Neural progenitor cell (in vitro differentiated cells): ENCODE data around the gene ASXL1. TPM values are rescaled to one million over a fixed set of nuclear protein-coding genes. Genes with fewer than 3 reads are reported as not detected.

Experiments used
- DNase-seq: peaks from one replicate; pipeline ENCODE4 v3.0.0-alpha.2; 2016; ENCODE audit warnings: low spot score
- H2AFZ ChIP-seq: fragments of 200-600 bp; sonication (generic); replicated peaks from 2 replicates; pipeline ENCODE4 v1.6.1; 2016; ENCODE audit warnings: antibody characterized with exemption
- H3F3A ChIP-seq: fragments of 200-600 bp; sonication (generic); 2 replicates; pipeline ENCODE4 v1.6.1; 2016; ENCODE audit warnings: antibody characterized with exemption, low read depth
- H3K27ac ChIP-seq: fragments of 200-600 bp; sonication (generic); 2 replicates; pipeline ENCODE4 v1.5.1; 2016; ENCODE audit warnings: mild to moderate bottlenecking
- H3K27me3 ChIP-seq: fragments of 200-600 bp; sonication (generic); 2 replicates; pipeline ENCODE4 v1.6.1; 2016; ENCODE audit warnings: mild to moderate bottlenecking, moderate library complexity
- H3K36me3 ChIP-seq: fragments of 200-600 bp; sonication (generic); 2 replicates; pipeline ENCODE4 v1.5.1; 2016
- H3K4me1 ChIP-seq: fragments of 200-600 bp; sonication (generic); 2 replicates; pipeline ENCODE4 v1.6.1; 2016; ENCODE audit warnings: mixed run types
- H3K4me2 ChIP-seq: fragments of 200-600 bp; sonication (generic); 2 replicates; pipeline ENCODE4 v1.6.1; 2016
- H3K4me3 ChIP-seq: fragments of 200-600 bp; sonication (generic); 2 replicates; pipeline ENCODE4 v1.5.1; 2016
- H3K79me2 ChIP-seq: fragments of 200-600 bp; sonication (generic); 2 replicates; pipeline ENCODE4 v1.6.1; 2016; ENCODE audit warnings: low read depth
- H3K9ac ChIP-seq: fragments of 200-600 bp; sonication (generic); 2 replicates; pipeline ENCODE4 v1.6.1; 2016
- H3K9me3 ChIP-seq: fragments of 200-600 bp; sonication (generic); 2 replicates; pipeline ENCODE4 v1.5.1; 2016; ENCODE audit warnings: low read depth
- H4K20me1 ChIP-seq: fragments of 200-600 bp; sonication (generic); 2 replicates; pipeline ENCODE4 v1.6.1; 2016; ENCODE audit warnings: low read depth
- H3K27ac Mint-ChIP-seq: 3 replicates; pipeline ENCODE4 v1.8.0; 2021; ENCODE audit warnings: mixed read lengths
- H3K27me3 Mint-ChIP-seq: 2 replicates; pipeline ENCODE4 v1.8.0; 2022; ENCODE audit warnings: low read depth, mild to moderate bottlenecking, inconsistent platforms, moderate library complexity, mixed read lengths; ENCODE audit not compliant: insufficient read depth
- H3K36me3 Mint-ChIP-seq: 3 replicates; pipeline ENCODE4 v1.8.0; 2021; ENCODE audit warnings: mixed read lengths
- H3K4me1 Mint-ChIP-seq: 3 replicates; pipeline ENCODE4 v1.8.0; 2021; ENCODE audit warnings: mixed read lengths
- H3K4me3 Mint-ChIP-seq: 3 replicates; pipeline ENCODE4 v1.8.0; 2021; ENCODE audit warnings: mild to moderate bottlenecking, moderate library complexity, mixed read lengths
- H3K9me3 Mint-ChIP-seq: 3 replicates; pipeline ENCODE4 v1.8.0; 2020; ENCODE audit warnings: mixed read lengths
- CTCF ChIP-seq: fragments of 200-600 bp; sonication (generic); IDR thresholded peaks from 2 replicates; pipeline ENCODE4 v1.5.1; 2017; ENCODE audit warnings: antibody characterized with exemption, mild to moderate bottlenecking
- EZH2 ChIP-seq: fragments of 200-600 bp; sonication (generic); IDR thresholded peaks from 2 replicates; pipeline ENCODE4 v1.6.1; 2017; ENCODE audit warnings: antibody characterized with exemption, mild to moderate bottlenecking, moderate library complexity
- EZH2phosphoT487 ChIP-seq: fragments of 200-600 bp; sonication (generic); IDR thresholded peaks from 2 replicates; pipeline ENCODE4 v1.6.1; 2017; ENCODE audit warnings: antibody characterized with exemption
- total RNA-seq: library from RNA; depleted of rRNA; stranded (reverse); fragments of >200 nt; gene quantifications from 2 replicates; pipeline ENCODE4 v1.2.3, GENCODE V29; 2015; ENCODE audit warnings: low replicate concordance

ASXL1 gene
- total RNA-seq, 1 donor from 2014 or later = 48.2 TPM

GRCh38 chr20:32418376-32418775 lies 60.2 kb downstream of the ASXL1 start:
- Histone ChIP-seq H3K27me3 (no peaks in the 10 kb centered on the region), H3K9ac (no peak overlapping the region), H3F3A (peaks cover 7% of the 10 kb centered on the region), H3K4me2 (no peak overlapping the region), H3K27ac (no peak overlapping the region), H3K9me3 (no peaks in the 10 kb centered on the region), H4K20me1 (peaks cover 24% of the 10 kb centered on the region), H3K4me1 (no peaks in the 10 kb centered on the region), H3K36me3 (no peaks in the 10 kb centered on the region), H3K4me3 (no peak overlapping the region), H2AFZ (no peak overlapping the region), H3K79me2 (peaks cover 47% of the 10 kb centered on the region)
- peaks cover 14% of the 10 kb centered on the region for H3K36me3 Mint-ChIP-seq
- no peak overlapping the region for H3K4me3 Mint-ChIP-seq
- no peaks in the 10 kb centered on the region for H3K9me3 Mint-ChIP-seq
- no peak overlapping the region for H3K27ac Mint-ChIP-seq
- TF ChIP-seq EZH2phosphoT487 = no peak
- no peak for TF ChIP-seq CTCF
- TF ChIP-seq EZH2 = no peak
- no peak for DNase-seq
- peaks cover 9% of the 10 kb centered on the region for H3K4me1 Mint-ChIP-seq
- no peaks in the 10 kb centered on the region for H3K27me3 Mint-ChIP-seq

GRCh38 chr20:32421290-32421689 lies 63.2 kb downstream of the ASXL1 start:
- Histone ChIP-seq H3K4me2 (no peak overlapping the region), H3K9ac (no peak overlapping the region), H3K36me3 (no peaks in the 10 kb centered on the region), H3K79me2 (peaks cover 47% of the 10 kb centered on the region), H4K20me1 (peaks cover 4% of the 10 kb centered on the region), H3F3A (no peaks in the 10 kb centered on the region), H2AFZ (no peak overlapping the region), H3K9me3 (no peaks in the 10 kb centered on the region), H3K4me1 (no peaks in the 10 kb centered on the region), H3K27ac (no peak overlapping the region), H3K4me3 (no peak overlapping the region), H3K27me3 (no peaks in the 10 kb centered on the region)
- Mint-ChIP-seq H3K27ac (no peak overlapping the region), H3K36me3 (peaks cover 23% of the 10 kb centered on the region), H3K9me3 (no peaks in the 10 kb centered on the region), H3K4me3 (no peak overlapping the region), H3K4me1 (peaks cover 3% of the 10 kb centered on the region), H3K27me3 (no peaks in the 10 kb centered on the region)
- no peak for DNase-seq
- no peak for TF ChIP-seq EZH2
- TF ChIP-seq CTCF = no peak
- no peak for TF ChIP-seq EZH2phosphoT487

- Histone ChIP-seq H3K27ac (no peak overlapping the region), H3K36me3 (no peaks in the 10 kb centered on the region), H3K4me3 (no peak overlapping the region), H3K27me3 (no peaks in the 10 kb centered on the region), H2AFZ (no peak overlapping the region), H4K20me1 (peaks cover 13% of the 10 kb centered on the region), H3K79me2 (peaks cover 25% of the 10 kb centered on the region), H3K9ac (no peak overlapping the region), H3K9me3 (no peaks in the 10 kb centered on the region), H3K4me1 (no peaks in the 10 kb centered on the region), H3K4me2 (no peak overlapping the region), H3F3A (no peaks in the 10 kb centered on the region)
- Mint-ChIP-seq H3K27me3 (no peaks in the 10 kb centered on the region), H3K36me3 (peaks cover 32% of the 10 kb centered on the region), H3K4me3 (no peak overlapping the region), H3K27ac (no peak overlapping the region), H3K4me1 (no peaks in the 10 kb centered on the region), H3K9me3 (no peaks in the 10 kb centered on the region)
- DNase-seq = no peak
- TF ChIP-seq CTCF = no peak
- no peak for TF ChIP-seq EZH2phosphoT487
- no peak for TF ChIP-seq EZH2
Observed at GRCh38 chr20:32427996-32428395, 69.9 kb downstream of the ASXL1 start.
